ENCODE measurements around the gene RSU1.

DNA sequence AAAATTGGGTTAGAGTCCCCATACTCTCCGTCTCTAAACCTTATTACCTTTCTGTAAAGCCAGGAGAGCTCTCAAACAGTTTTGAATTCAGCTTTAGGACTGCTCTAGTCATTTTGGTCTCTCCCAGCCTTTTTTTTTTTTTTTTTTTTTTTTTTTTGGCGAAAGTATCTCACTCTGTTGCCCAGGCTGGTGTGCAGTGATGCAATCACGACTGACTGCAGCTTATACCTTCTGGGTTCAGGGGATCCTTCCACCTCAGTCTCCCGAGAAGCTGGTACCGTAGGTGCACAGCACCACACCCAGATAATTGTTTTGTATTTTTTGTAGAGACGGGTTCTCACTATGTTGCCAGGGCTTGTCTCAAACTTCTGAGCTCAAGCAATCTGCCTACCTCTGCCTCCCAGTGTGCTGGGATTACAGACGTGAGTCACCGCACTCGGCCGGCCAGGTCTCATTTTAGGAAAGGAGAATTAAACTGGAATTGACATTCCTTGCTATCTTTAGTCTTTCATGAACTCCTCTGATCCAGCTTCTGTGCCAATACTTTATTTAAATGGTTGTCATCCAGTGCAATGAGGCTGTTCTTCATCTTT is 31.4 kb upstream of the RSU1 start:
- no peak for TF ChIP-seq PLRG1 (conservative IDR thresholded peaks at IDR 0.05)
- TF ChIP-seq, protein P1, sequence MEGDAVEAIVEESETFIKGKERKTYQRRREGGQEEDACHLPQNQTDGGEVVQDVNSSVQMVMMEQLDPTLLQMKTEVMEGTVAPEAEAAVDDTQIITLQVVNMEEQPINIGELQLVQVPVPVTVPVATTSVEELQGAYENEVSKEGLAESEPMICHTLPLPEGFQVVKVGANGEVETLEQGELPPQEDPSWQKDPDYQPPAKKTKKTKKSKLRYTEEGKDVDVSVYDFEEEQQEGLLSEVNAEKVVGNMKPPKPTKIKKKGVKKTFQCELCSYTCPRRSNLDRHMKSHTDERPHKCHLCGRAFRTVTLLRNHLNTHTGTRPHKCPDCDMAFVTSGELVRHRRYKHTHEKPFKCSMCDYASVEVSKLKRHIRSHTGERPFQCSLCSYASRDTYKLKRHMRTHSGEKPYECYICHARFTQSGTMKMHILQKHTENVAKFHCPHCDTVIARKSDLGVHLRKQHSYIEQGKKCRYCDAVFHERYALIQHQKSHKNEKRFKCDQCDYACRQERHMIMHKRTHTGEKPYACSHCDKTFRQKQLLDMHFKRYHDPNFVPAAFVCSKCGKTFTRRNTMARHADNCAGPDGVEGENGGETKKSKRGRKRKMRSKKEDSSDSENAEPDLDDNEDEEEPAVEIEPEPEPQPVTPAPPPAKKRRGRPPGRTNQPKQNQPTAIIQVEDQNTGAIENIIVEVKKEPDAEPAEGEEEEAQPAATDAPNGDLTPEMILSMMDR (CRISPR knock-in tag; IDR thresholded peaks at IDR 0.05) = no peak
- TF ChIP-seq, protein P2, sequence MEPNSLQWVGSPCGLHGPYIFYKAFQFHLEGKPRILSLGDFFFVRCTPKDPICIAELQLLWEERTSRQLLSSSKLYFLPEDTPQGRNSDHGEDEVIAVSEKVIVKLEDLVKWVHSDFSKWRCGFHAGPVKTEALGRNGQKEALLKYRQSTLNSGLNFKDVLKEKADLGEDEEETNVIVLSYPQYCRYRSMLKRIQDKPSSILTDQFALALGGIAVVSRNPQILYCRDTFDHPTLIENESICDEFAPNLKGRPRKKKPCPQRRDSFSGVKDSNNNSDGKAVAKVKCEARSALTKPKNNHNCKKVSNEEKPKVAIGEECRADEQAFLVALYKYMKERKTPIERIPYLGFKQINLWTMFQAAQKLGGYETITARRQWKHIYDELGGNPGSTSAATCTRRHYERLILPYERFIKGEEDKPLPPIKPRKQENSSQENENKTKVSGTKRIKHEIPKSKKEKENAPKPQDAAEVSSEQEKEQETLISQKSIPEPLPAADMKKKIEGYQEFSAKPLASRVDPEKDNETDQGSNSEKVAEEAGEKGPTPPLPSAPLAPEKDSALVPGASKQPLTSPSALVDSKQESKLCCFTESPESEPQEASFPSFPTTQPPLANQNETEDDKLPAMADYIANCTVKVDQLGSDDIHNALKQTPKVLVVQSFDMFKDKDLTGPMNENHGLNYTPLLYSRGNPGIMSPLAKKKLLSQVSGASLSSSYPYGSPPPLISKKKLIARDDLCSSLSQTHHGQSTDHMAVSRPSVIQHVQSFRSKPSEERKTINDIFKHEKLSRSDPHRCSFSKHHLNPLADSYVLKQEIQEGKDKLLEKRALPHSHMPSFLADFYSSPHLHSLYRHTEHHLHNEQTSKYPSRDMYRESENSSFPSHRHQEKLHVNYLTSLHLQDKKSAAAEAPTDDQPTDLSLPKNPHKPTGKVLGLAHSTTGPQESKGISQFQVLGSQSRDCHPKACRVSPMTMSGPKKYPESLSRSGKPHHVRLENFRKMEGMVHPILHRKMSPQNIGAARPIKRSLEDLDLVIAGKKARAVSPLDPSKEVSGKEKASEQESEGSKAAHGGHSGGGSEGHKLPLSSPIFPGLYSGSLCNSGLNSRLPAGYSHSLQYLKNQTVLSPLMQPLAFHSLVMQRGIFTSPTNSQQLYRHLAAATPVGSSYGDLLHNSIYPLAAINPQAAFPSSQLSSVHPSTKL (CRISPR knock-in tag; IDR thresholded peaks at IDR 0.05) = no peak
- no peak for TF ChIP-seq MAZ (IDR thresholded peaks at IDR 0.05; ENCODE audit: borderline replicate concordance, low read depth, low read length)
- TF ChIP-seq MAZ (CRISPR knock-in tag; IDR thresholded peaks at IDR 0.05; ENCODE audit: low read depth) = no peak
- TF ChIP-seq, protein P3, sequence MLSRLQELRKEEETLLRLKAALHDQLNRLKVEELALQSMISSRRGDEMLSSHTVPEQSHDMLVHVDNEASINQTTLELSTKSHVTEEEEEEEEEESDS (CRISPR knock-in tag; IDR thresholded peaks at IDR 0.05; ENCODE audit: borderline replicate concordance) = no peak
- TF ChIP-seq AKAP8 (CRISPR knock-in tag; IDR thresholded peaks at IDR 0.05) = no peak
- no peak for TF ChIP-seq ZNF792 (CRISPR knock-in tag; IDR thresholded peaks at IDR 0.05)
- TF ChIP-seq GZF1 (CRISPR knock-in tag; IDR thresholded peaks at IDR 0.05) = no peak
- no peak for TF ChIP-seq EHMT2 (IDR thresholded peaks at IDR 0.05; ENCODE audit: borderline replicate concordance, low read depth, low read length)
- no peak for TF ChIP-seq TARDBP (CRISPR knock-in tag; IDR thresholded peaks at IDR 0.05)
- TF ChIP-seq RORA (CRISPR knock-in tag; IDR thresholded peaks at IDR 0.05) = no peak
- TF ChIP-seq, protein P4, sequence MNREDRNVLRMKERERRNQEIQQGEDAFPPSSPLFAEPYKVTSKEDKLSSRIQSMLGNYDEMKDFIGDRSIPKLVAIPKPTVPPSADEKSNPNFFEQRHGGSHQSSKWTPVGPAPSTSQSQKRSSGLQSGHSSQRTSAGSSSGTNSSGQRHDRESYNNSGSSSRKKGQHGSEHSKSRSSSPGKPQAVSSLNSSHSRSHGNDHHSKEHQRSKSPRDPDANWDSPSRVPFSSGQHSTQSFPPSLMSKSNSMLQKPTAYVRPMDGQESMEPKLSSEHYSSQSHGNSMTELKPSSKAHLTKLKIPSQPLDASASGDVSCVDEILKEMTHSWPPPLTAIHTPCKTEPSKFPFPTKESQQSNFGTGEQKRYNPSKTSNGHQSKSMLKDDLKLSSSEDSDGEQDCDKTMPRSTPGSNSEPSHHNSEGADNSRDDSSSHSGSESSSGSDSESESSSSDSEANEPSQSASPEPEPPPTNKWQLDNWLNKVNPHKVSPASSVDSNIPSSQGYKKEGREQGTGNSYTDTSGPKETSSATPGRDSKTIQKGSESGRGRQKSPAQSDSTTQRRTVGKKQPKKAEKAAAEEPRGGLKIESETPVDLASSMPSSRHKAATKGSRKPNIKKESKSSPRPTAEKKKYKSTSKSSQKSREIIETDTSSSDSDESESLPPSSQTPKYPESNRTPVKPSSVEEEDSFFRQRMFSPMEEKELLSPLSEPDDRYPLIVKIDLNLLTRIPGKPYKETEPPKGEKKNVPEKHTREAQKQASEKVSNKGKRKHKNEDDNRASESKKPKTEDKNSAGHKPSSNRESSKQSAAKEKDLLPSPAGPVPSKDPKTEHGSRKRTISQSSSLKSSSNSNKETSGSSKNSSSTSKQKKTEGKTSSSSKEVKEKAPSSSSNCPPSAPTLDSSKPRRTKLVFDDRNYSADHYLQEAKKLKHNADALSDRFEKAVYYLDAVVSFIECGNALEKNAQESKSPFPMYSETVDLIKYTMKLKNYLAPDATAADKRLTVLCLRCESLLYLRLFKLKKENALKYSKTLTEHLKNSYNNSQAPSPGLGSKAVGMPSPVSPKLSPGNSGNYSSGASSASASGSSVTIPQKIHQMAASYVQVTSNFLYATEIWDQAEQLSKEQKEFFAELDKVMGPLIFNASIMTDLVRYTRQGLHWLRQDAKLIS (CRISPR knock-in tag; IDR thresholded peaks at IDR 0.05) = no peak
- no peak for TF ChIP-seq GABPA (IDR thresholded peaks at IDR 0.05; ENCODE audit: low read depth, low read length)
- no peak for TF ChIP-seq GABPA (CRISPR knock-in tag; IDR thresholded peaks at IDR 0.05; ENCODE audit: low read depth)

Data from HepG2 (cell line).